SK-N-MC (cell line): Measurements from ENCODE around the gene DIDO1.

ENCODE experiments used
- EZH2 ChIP-seq: fragments of 200-600 bp; sonication (generic); IDR thresholded peaks from one replicate; pipeline ENCODE4 v1.6.1; 2017; ENCODE audit warnings: antibody characterized with exemption
- POLR2AphosphoS5 ChIP-seq: IDR thresholded peaks from 2 replicates; pipeline ENCODE4 v1.6.1; 2012; ENCODE audit warnings: mild to moderate bottlenecking, low read depth, low read length, borderline replicate concordance

- TF ChIP-seq POLR2AphosphoS5 (peak; percentile 43; the same call in 1 of the 2 replicates), EZH2 (no peak)
These were observed 26.1 kb downstream of the DIDO1 start for GRCh38 chr20:62900052-62900691.
